ENCODE data around the gene MTHFD2L. TPM values are rescaled to one million over a fixed set of nuclear protein-coding genes. Genes with fewer than 3 reads are reported as not detected.

Gene MTHFD2L
- polyA plus RNA-seq, 1 donor from 2014 or later, result 43.5 TPM

GRCh38 chr4:74111990-74112389, 45.9 kb upstream of the MTHFD2L start:
- no peaks in the 10 kb centered on the region for H3K27me3 ChIP-seq (ENCODE audit: insufficient read depth, low read depth, low read length)
- TF ChIP-seq RAD21 (conservative IDR thresholded peaks at IDR 0.05) (no peak), MXI1 (conservative IDR thresholded peaks at IDR 0.05; ENCODE audit: poor library complexity, severe bottlenecking) (no peak), POLR2AphosphoS5 (IDR thresholded peaks at IDR 0.05) (no peak), CTCF (IDR thresholded peaks at IDR 0.05; ENCODE audit: poor library complexity, severe bottlenecking) (no peak), EP300 (conservative IDR thresholded peaks at IDR 0.05; ENCODE audit: poor library complexity, severe bottlenecking) (no peak), SMC3 (conservative IDR thresholded peaks at IDR 0.05; ENCODE audit: poor library complexity) (no peak), TAF1 (IDR thresholded peaks at IDR 0.05; ENCODE audit: low read depth) (no peak), EZH2 (IDR thresholded peaks at IDR 0.05; ENCODE audit: borderline replicate concordance, insufficient read depth, low read length, poor library complexity, severe bottlenecking) (no peak), REST (IDR thresholded peaks at IDR 0.05; ENCODE audit: borderline replicate concordance) (no peak)
- H4K20me1 ChIP-seq (ENCODE audit: insufficient read depth), result no peaks in the 10 kb centered on the region
- H3K27ac ChIP-seq (ENCODE audit: low read length), result no peak overlapping the region
- no peak overlapping the region for H2AFZ ChIP-seq (ENCODE audit: low read depth, low read length)
- no peaks in the 10 kb centered on the region for H3F3A ChIP-seq (ENCODE audit: insufficient read depth, low read length, poor library complexity, severe bottlenecking)
- no peak overlapping the region for H3K4me3 ChIP-seq (ENCODE audit: low read length)
- no peak overlapping the region for H3K9ac ChIP-seq (ENCODE audit: low read length)
- H3K9me3 ChIP-seq (ENCODE audit: low read length), result no peaks in the 10 kb centered on the region
- H3K4me2 ChIP-seq (ENCODE audit: low read length), result no peak overlapping the region
- H3K9me2 ChIP-seq (ENCODE audit: insufficient read depth, low read length), result no peaks in the 10 kb centered on the region
- H3K79me2 ChIP-seq (replicated peaks; ENCODE audit: insufficient read depth, low read length), result no peaks in the 10 kb centered on the region
- no peaks in the 10 kb centered on the region for H3K36me3 ChIP-seq (ENCODE audit: insufficient read depth, low read length)

GRCh38 chr4:74112399-74113105, 45.4 kb upstream of the MTHFD2L start:
- H3K27ac ChIP-seq (ENCODE audit: low read length), result no peak overlapping the region
- no peak overlapping the region for H3K4me3 ChIP-seq (ENCODE audit: low read length)
- H4K20me1 ChIP-seq (ENCODE audit: insufficient read depth), result no peaks in the 10 kb centered on the region
- H3F3A ChIP-seq (ENCODE audit: insufficient read depth, low read length, poor library complexity, severe bottlenecking), result no peaks in the 10 kb centered on the region
- no peak for TF ChIP-seq SMC3 (conservative IDR thresholded peaks at IDR 0.05; ENCODE audit: poor library complexity)
- TF ChIP-seq MXI1 (conservative IDR thresholded peaks at IDR 0.05; ENCODE audit: poor library complexity, severe bottlenecking), result no peak
- no peak for TF ChIP-seq TAF1 (IDR thresholded peaks at IDR 0.05; ENCODE audit: low read depth)
- no peak for TF ChIP-seq REST (IDR thresholded peaks at IDR 0.05; ENCODE audit: borderline replicate concordance)
- no peaks in the 10 kb centered on the region for H3K27me3 ChIP-seq (ENCODE audit: insufficient read depth, low read depth, low read length)
- H3K36me3 ChIP-seq (ENCODE audit: insufficient read depth, low read length), result no peaks in the 10 kb centered on the region
- H3K9me2 ChIP-seq (ENCODE audit: insufficient read depth, low read length), result no peaks in the 10 kb centered on the region
- H2AFZ ChIP-seq (ENCODE audit: low read depth, low read length), result no peak overlapping the region
- no peaks in the 10 kb centered on the region for H3K9me3 ChIP-seq (ENCODE audit: low read length)
- H3K4me2 ChIP-seq (ENCODE audit: low read length), result no peak overlapping the region
- H3K79me2 ChIP-seq (replicated peaks; ENCODE audit: insufficient read depth, low read length), result no peaks in the 10 kb centered on the region
- no peak overlapping the region for H3K9ac ChIP-seq (ENCODE audit: low read length)

Data from neural cell (in vitro differentiated cells).